Activated T-cell treated with anti-CD3 and anti-CD28 coated beads for 4 hours (primary cell): ENCODE measurements around the gene HDAC8.
A peak's percentile ranks its signal among the peaks of the same experiment; 100 is the strongest.
"Not testable (repeated sequence)": the region's sequence is repeated elsewhere in the genome, so short reads cannot be mapped to it uniquely, and the experiment has no call there.

Experiments
- DNase-seq: peaks from one replicate; pipeline ENCODE4 v3.0.0-alpha.2; 2020

Gene HDAC8

GRCh38 chrX:72572248-72573157 lies at the start of gene HDAC8:
Gene HDAC8, minus strand, starts transcription at chrX:72572843. Its CDS starts 82 bp downstream, at chrX:72572761.
- DNase-seq: peak; percentile 21

- no peak for DNase-seq
Measured at GRCh38 chrX:72621625-72622485, 49.2 kb upstream of the HDAC8 start.

GRCh38 chrX:72621163-72621562 lies 48.5 kb upstream of the HDAC8 start:
- DNase-seq: no peak

- no peak for DNase-seq
Measured at GRCh38 chrX:72620550-72621145, 48.0 kb upstream of the HDAC8 start.

- no peak for DNase-seq
Measured at GRCh38 chrX:72609313-72609712, 36.7 kb upstream of the HDAC8 start.

GRCh38 chrX:72604705-72605104 lies 32.1 kb upstream of the HDAC8 start:
- no peak for DNase-seq

- DNase-seq: no peak
Measured at GRCh38 chrX:72604112-72604511, 31.5 kb upstream of the HDAC8 start.

GRCh38 chrX:72591038-72591437 lies 18.4 kb upstream of the HDAC8 start:
- DNase-seq: not testable (repeated sequence)

GRCh38 chrX:72584163-72584562 lies 11.5 kb upstream of the HDAC8 start:
- DNase-seq: no peak

- no peak for DNase-seq
Measured at GRCh38 chrX:72576141-72576894, 3.7 kb upstream of the HDAC8 start.

- DNase-seq: no peak
Measured at GRCh38 chrX:72573158-72573511, 492 bp upstream of the HDAC8 start.

- no peak for DNase-seq
Measured at GRCh38 chrX:72569786-72570185, 2.9 kb downstream of the HDAC8 start.

GRCh38 chrX:72568406-72569092 lies 4.1 kb downstream of the HDAC8 start:
- DNase-seq: no peak

GRCh38 chrX:72566448-72566847 lies 6.2 kb downstream of the HDAC8 start:
- no peak for DNase-seq

GRCh38 chrX:72559655-72560054 lies 13.0 kb downstream of the HDAC8 start:
- not testable (repeated sequence) for DNase-seq

GRCh38 chrX:72554448-72555140 lies 18.0 kb downstream of the HDAC8 start:
- DNase-seq: no peak

GRCh38 chrX:72552443-72552842 lies 20.2 kb downstream of the HDAC8 start:
- DNase-seq: not testable (repeated sequence)

- DNase-seq: no peak
Measured at GRCh38 chrX:72545990-72546389, 26.7 kb downstream of the HDAC8 start.

GRCh38 chrX:72540318-72540717 lies 32.3 kb downstream of the HDAC8 start:
- no peak for DNase-seq

GRCh38 chrX:72539822-72540221 lies 32.8 kb downstream of the HDAC8 start:
- no peak for DNase-seq

- no peak for DNase-seq
Measured at GRCh38 chrX:72536542-72536941, 36.1 kb downstream of the HDAC8 start.
